Measurements from ENCODE around the gene MPZL3.

The MPZL3 gene

GRCh38 chr11:118264569-118265465 lies 12.7 kb upstream of the MPZL3 start:
- DNase-seq (ENCODE audit: low read depth, low spot score), result no peak

- no peak for DNase-seq (ENCODE audit: low read depth, low spot score)
Observed at GRCh38 chr11:118263695-118264568, 11.8 kb upstream of the MPZL3 start, which contains the start of gene MPZL2. Gene MPZL2 (minus strand): TSS chr11:118264297. CDS start chr11:118264153, 144 bp downstream.

GRCh38 chr11:118263112-118263511 lies 10.9 kb upstream of the MPZL3 start:
- no peak for DNase-seq (ENCODE audit: low read depth, low spot score)

- no peak for DNase-seq (ENCODE audit: low read depth, low spot score)
Observed at GRCh38 chr11:118260353-118260752, 8.2 kb upstream of the MPZL3 start.

- no peak for DNase-seq (ENCODE audit: low read depth, low spot score)
Observed at GRCh38 chr11:118259138-118259537, 7.0 kb upstream of the MPZL3 start.

GRCh38 chr11:118258410-118258809 lies 6.2 kb upstream of the MPZL3 start:
- no peak for DNase-seq (ENCODE audit: low read depth, low spot score)

GRCh38 chr11:118252688-118253087 lies 523 bp upstream of the MPZL3 start:
- DNase-seq (ENCODE audit: low read depth, low spot score), result no peak

GRCh38 chr11:118247041-118247440 lies 5.1 kb downstream of the MPZL3 start:
- no peak for DNase-seq (ENCODE audit: low read depth, low spot score)

GRCh38 chr11:118245936-118246562 lies 6.1 kb downstream of the MPZL3 start:
- no peak for DNase-seq (ENCODE audit: low read depth, low spot score)

- no peak for DNase-seq (ENCODE audit: low read depth, low spot score)
Observed at GRCh38 chr11:118243993-118244762, 8.0 kb downstream of the MPZL3 start.

- DNase-seq (ENCODE audit: low read depth, low spot score), result no peak
Observed at GRCh38 chr11:118243161-118243560, 9.0 kb downstream of the MPZL3 start.

- DNase-seq (ENCODE audit: low read depth, low spot score), result no peak
Observed at GRCh38 chr11:118241764-118242098, 10.4 kb downstream of the MPZL3 start.

- no peak for DNase-seq (ENCODE audit: low read depth, low spot score)
Observed at GRCh38 chr11:118240999-118241763, 11.0 kb downstream of the MPZL3 start.

- no peak for DNase-seq (ENCODE audit: low read depth, low spot score)
Observed at GRCh38 chr11:118239509-118240205, 12.5 kb downstream of the MPZL3 start.

GRCh38 chr11:118238929-118239328 lies 13.2 kb downstream of the MPZL3 start:
- no peak for DNase-seq (ENCODE audit: low read depth, low spot score)

- no peak for DNase-seq (ENCODE audit: low read depth, low spot score)
Observed at GRCh38 chr11:118238421-118238820, 13.7 kb downstream of the MPZL3 start.

GRCh38 chr11:118236170-118236569 lies 16.0 kb downstream of the MPZL3 start:
- no peak for DNase-seq (ENCODE audit: low read depth, low spot score)

- no peak for DNase-seq (ENCODE audit: low read depth, low spot score)
Observed at GRCh38 chr11:118234833-118235232, 17.3 kb downstream of the MPZL3 start.

GRCh38 chr11:118233850-118234249 lies 18.3 kb downstream of the MPZL3 start:
- no peak for DNase-seq (ENCODE audit: low read depth, low spot score)

- DNase-seq (ENCODE audit: low read depth, low spot score), result no peak
Observed at GRCh38 chr11:118233377-118233776, 18.8 kb downstream of the MPZL3 start.
